Prostate gland (tissue), 2 donors: Measurements from ENCODE around the gene MEG3. TPM values are rescaled to one million over a fixed set of nuclear protein-coding genes. Genes with fewer than 3 reads are reported as not detected.

Source experiments
- DNase-seq: peaks from one replicate; pipeline ENCODE4 v3.0.0-alpha.2; 2019; ENCODE audit warnings: low spot score
- H3K27ac ChIP-seq, 2 donors: fragments of 200-600 bp; sonication (generic); 2 replicates each; pipeline ENCODE4 v1.5.1; 2017 to 2019
- H3K27me3 ChIP-seq: fragments of 200-600 bp; sonication (generic); replicated peaks from 2 replicates; pipeline ENCODE4 v1.5.1; 2019; ENCODE audit not compliant: insufficient read depth
- H3K36me3 ChIP-seq, 2 donors: fragments of 200-600 bp; sonication (generic); 1 replicate in 1 of 2; 2 replicates in 1 of 2; pipeline versions ENCODE4 v1.5.1 to v1.8.1; 2017 to 2019
- H3K4me1 ChIP-seq: fragments of 200-600 bp; sonication (generic); replicated peaks from 2 replicates; pipeline ENCODE4 v1.5.1; 2019
- H3K4me3 ChIP-seq, 2 donors: fragments of 200-600 bp; sonication (generic); 2 replicates each; pipeline ENCODE4 v1.5.1; 2017 to 2019
- H3K9me3 ChIP-seq: fragments of 200-600 bp; sonication (generic); 2 replicates; pipeline ENCODE4 v1.5.1; 2017
- POLR2A ChIP-seq: fragments of 450-650 bp; IDR thresholded peaks from one replicate; pipeline ENCODE4 v1.6.1; 2016; ENCODE audit warnings: antibody characterized with exemption, mild to moderate bottlenecking
- POLR2AphosphoS5 ChIP-seq: sonication (generic); formaldehyde crosslinking; IDR thresholded peaks from one replicate; pipeline ENCODE4 v1.6.1; 2017; ENCODE audit warnings: antibody characterized with exemption
- WGBS: methylation state at CpG from one replicate; pipeline ENCODE4 v1.1.5; 2018; 5-methylcytosine and 5-hydroxymethylcytosine counted together
- intact Hi-C: fragments of 100-400 bp; cut with DNase I; formaldehyde crosslinking; loops from one replicate; pipeline ENCODE4 v1.14.2; 2022
- total RNA-seq, 2 donors: library from RNA; depleted of rRNA; stranded (reverse); fragments of >200 nt; gene quantifications; one replicate each; pipeline ENCODE4 v1.1.0, GENCODE V29; 2016
- TF ChIP-seq, protein P1 (sequence below), 4 experiments: fragments of 200-600 bp in 2 of 4; fragments of 450-650 bp in 2 of 4; sonication (generic) in 2 of 4; IDR thresholded peaks; 1 replicate in 3 of 4; 2 replicates in 1 of 4; pipeline ENCODE4 v1.5.1; 2016 to 2019; ENCODE audit warnings: antibody characterized with exemption in 4 of 4, mild to moderate bottlenecking in 2 of 4, moderate library complexity in 2 of 4

The MEG3 gene
- total RNA-seq, 2 donors from 2014 or later: 21.9 to 135 TPM

DNA sequence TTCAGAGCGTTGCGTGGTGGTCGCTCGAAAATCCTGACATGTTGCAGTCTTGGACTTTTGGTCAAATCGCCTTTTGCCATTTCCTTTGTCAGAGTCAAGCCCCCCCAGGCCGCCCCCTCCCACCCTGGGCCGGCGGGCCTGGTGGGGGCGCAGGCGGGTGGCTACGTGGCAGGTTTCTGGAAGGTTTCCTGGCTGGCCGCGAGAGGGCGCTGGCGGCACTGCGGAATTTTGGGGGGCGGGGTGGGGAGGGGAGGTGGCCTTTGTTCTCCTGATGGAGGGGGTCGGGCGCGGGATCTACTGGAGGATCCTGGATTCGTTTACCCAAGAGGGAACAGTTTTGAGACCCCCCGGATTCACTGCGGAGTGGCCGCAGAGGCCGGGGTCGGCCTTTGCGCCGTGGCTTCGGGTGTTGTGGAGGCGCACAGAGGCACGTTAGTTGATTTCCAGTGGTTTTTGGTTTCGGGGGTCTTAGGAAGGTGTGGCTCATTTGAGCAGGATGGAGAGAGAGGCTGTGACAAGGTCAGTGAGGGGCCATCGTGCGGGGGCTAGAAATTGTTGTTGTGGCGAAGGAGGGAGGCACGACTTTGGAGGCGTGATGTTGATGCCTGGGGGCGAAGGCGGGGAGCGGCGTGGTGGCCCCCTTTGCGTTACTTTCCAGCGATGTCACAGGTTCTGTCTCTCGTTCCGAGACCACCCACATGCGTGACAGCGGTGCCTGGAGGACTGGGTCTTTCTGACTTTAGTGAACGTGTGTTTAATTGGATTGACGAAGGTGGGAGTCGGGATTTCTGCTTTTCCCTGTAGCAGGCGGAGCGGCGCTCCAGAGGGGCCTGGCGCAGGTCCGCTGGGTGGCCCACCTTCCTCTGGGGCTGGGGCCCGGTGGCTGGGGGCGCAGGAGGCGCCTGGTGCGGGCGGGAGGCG is 1.4 kb downstream of the MEG3 start:
- H3K9me3 ChIP-seq: no peaks in the 10 kb centered on the region
- H3K4me1 ChIP-seq: no peaks in the 10 kb centered on the region
- no peaks in the 10 kb centered on the region for H3K27me3 ChIP-seq
- 57% methylated on average over 56 of the region's 61 CpGs for WGBS
- TF ChIP-seq, protein P1, sequence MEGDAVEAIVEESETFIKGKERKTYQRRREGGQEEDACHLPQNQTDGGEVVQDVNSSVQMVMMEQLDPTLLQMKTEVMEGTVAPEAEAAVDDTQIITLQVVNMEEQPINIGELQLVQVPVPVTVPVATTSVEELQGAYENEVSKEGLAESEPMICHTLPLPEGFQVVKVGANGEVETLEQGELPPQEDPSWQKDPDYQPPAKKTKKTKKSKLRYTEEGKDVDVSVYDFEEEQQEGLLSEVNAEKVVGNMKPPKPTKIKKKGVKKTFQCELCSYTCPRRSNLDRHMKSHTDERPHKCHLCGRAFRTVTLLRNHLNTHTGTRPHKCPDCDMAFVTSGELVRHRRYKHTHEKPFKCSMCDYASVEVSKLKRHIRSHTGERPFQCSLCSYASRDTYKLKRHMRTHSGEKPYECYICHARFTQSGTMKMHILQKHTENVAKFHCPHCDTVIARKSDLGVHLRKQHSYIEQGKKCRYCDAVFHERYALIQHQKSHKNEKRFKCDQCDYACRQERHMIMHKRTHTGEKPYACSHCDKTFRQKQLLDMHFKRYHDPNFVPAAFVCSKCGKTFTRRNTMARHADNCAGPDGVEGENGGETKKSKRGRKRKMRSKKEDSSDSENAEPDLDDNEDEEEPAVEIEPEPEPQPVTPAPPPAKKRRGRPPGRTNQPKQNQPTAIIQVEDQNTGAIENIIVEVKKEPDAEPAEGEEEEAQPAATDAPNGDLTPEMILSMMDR (IDR thresholded peaks at IDR 0.05): peak in 2 of 4 experiments; percentile 24 to 26
- TF ChIP-seq POLR2AphosphoS5: no peak
- TF ChIP-seq POLR2A: no peak
- DNase-seq: no peak
- peak overlapping the region; percentile 18 to 22 for H3K4me3 ChIP-seq
- H3K27ac ChIP-seq: peak overlapping the region in 1 of 2 donors; percentile 7
- no peaks in the 10 kb centered on the region for H3K36me3 ChIP-seq
- intact Hi-C loops: no loop called here

DNA sequence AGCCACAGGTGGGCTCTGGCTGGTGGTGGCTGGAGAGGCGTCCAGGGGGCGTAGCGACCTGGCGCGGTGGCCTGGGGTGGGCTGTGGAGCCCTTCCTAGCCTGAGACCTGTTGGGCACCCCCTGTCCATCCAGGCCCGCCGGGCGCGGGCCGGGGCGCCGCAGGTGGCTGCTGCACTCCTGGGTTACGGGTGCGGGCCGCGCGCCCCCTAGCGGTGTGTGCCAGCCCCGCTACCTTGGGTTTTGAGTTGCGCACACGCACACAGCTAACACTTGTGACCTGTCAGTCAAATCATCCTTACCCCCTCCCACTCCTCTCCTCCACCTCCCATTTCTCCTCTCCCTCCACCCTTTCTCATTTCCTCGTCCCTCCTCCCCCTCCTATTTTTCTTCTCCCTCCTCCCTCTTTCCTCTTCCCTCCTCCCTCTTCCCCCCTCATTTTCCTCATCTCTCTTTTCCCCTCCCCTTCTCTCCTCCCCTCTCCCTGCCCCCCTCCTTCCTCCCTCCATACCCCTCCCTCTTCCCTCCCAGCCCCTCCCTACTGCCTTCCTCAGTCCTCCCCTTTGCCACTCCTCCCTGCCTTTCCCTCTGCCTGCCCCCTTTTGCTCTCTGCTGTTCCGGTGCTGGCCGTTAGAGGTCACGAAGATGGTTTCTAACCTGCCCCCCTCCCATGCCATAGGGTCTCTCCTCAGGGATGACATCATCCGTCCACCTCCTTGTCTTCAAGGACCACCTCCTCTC is 2.3 kb downstream of the MEG3 start:
- intact Hi-C loops: no loop called here
- DNase-seq: no peak
- Histone ChIP-seq H3K27me3 (no peaks in the 10 kb centered on the region), H3K9me3 (no peaks in the 10 kb centered on the region), H3K27ac (no peak overlapping the region), H3K4me1 (no peaks in the 10 kb centered on the region), H3K4me3 (peak overlapping the region in 1 of 2 donors; percentile 18), H3K36me3 (no peaks in the 10 kb centered on the region)
- WGBS: 83% methylated on average over 21 of the region's 26 CpGs
- TF ChIP-seq, protein P1 (IDR thresholded peaks at IDR 0.05): peak in 3 of 4 experiments; percentile 22 to 49 (median 39)
- TF ChIP-seq POLR2A: no peak

DNA sequence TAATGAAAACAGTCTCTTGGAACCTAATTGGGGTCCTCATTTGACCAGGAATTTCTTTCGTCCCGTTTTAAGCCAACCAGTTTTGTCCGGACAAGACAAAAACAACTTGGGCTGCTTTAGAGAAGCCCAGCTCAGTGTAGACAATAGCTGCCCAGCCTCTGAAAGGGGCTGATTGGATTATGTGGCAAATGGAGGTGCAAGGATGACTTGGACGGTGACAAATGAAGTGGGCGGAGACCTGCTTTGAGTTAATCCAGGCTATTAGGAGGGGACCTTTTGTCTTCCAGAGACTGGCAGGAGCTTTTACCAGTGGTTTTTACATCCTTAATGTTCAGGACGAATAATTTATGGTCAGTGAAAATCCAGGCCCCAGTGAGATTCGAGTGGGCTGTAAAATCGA is 4.8 kb downstream of the MEG3 start:
- no peak overlapping the region for H3K4me3 ChIP-seq
- WGBS: 73% methylated on average over 8 of the region's 8 CpGs
- H3K36me3 ChIP-seq: no peaks in the 10 kb centered on the region
- no peak for TF ChIP-seq POLR2AphosphoS5
- no peak for TF ChIP-seq POLR2A
- TF ChIP-seq, protein P1 (IDR thresholded peaks at IDR 0.05): no peak
- H3K4me1 ChIP-seq: no peaks in the 10 kb centered on the region
- H3K27me3 ChIP-seq: no peaks in the 10 kb centered on the region
- no peak for DNase-seq
- H3K9me3 ChIP-seq: no peaks in the 10 kb centered on the region
- intact Hi-C loops: no loop called here
- H3K27ac ChIP-seq: no peak overlapping the region

DNA sequence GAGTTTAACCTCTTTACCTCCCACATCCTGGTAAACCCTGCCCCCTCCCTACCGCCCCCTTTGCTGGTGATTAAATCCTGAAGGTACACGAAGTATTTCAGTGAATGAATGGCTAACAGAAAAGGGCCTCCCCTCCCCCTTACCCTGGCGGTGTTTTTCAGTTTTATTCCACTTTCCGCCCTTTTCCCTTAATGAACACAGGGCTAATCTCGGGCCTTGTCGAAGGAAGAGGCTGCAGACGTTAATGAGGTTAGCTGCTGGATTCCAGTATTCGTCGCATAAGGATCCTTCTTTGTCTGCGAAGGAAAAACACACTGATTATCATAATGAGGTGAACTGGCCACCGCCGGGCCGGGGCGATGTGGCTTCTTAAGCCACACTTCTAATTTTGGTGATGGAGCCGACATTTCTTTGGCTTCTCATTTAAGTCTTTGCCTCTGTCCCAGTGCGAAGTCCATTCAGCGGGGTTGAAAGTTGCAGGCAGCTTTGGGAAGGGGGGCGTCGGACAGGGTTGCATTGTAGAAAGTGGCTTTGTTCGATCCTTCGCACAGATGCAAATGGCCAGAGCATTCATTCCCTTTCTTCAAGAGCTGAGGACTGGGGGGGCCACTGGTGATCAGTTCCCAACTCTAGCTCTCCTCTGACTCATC is 6.5 kb downstream of the MEG3 start:
- no peaks in the 10 kb centered on the region for H3K27me3 ChIP-seq
- 87% methylated on average over 21 of the region's 21 CpGs for WGBS
- H3K27ac ChIP-seq: no peak overlapping the region
- TF ChIP-seq, protein P1 (IDR thresholded peaks at IDR 0.05): no peak
- no peak for TF ChIP-seq POLR2A
- no peak for TF ChIP-seq POLR2AphosphoS5
- no peaks in the 10 kb centered on the region for H3K36me3 ChIP-seq
- H3K4me3 ChIP-seq: no peak overlapping the region
- DNase-seq: no peak
- H3K4me1 ChIP-seq: no peaks in the 10 kb centered on the region
- H3K9me3 ChIP-seq: no peaks in the 10 kb centered on the region
- intact Hi-C loops: no loop called here
